ENCODE measurements around the gene RASSF8. TPM values are rescaled to one million over a fixed set of nuclear protein-coding genes. Genes with fewer than 3 reads are reported as not detected.

The RASSF8 gene
- total and polyA plus RNA-seq, 10 donors: 1.4 to 38.0 (median 10.9) TPM

- no peak overlapping the region for H3K27ac ChIP-seq
- intact Hi-C loops (cut with DNase I; ENCODE audit: low total_unique reads): no loop called here
- no peaks in the 10 kb centered on the region for H3K4me1 ChIP-seq
- H3K9me3 ChIP-seq: no peaks in the 10 kb centered on the region
- no peak for DNase-seq
- H3K36me3 ChIP-seq: no peaks in the 10 kb centered on the region
- H3K4me3 ChIP-seq: no peak overlapping the region
- no peaks in the 10 kb centered on the region for H3K27me3 ChIP-seq (replicated peaks in 1 of 7)
- TF ChIP-seq POLR2AphosphoS5 (IDR thresholded peaks at IDR 0.05) (no peak), POLR2A (IDR thresholded peaks at IDR 0.05) (no peak), CTCF (IDR thresholded peaks at IDR 0.05 in 8 of 11, conservative IDR thresholded peaks at IDR 0.05 in 3 of 11) (no peak)
- 30 to 82% (median 63%) methylated on average over 1 of the region's 1 CpG for WGBS, 5 donors
Measured at GRCh38 chr12:25940886-25941285, 17.6 kb upstream of the RASSF8 start.

- H3K9me3 ChIP-seq: no peaks in the 10 kb centered on the region
- no peak for DNase-seq
- H3K4me3 ChIP-seq: no peak overlapping the region
- TF ChIP-seq CTCF (IDR thresholded peaks at IDR 0.05 in 8 of 11, conservative IDR thresholded peaks at IDR 0.05 in 3 of 11) (no peak), POLR2AphosphoS5 (IDR thresholded peaks at IDR 0.05) (no peak), POLR2A (IDR thresholded peaks at IDR 0.05) (no peak)
- 72 to 94% (median 84%) methylated on average over 2 of the region's 2 CpGs for WGBS, 5 donors
- intact Hi-C loops (cut with DNase I; ENCODE audit: low total_unique reads): no loop called here
- H3K27me3 ChIP-seq (replicated peaks in 1 of 7): no peaks in the 10 kb centered on the region
- H3K4me1 ChIP-seq: no peaks in the 10 kb centered on the region
- no peak overlapping the region for H3K27ac ChIP-seq
- H3K36me3 ChIP-seq: no peaks in the 10 kb centered on the region
Measured at GRCh38 chr12:25942709-25943108, 15.8 kb upstream of the RASSF8 start.

- no peaks in the 10 kb centered on the region for H3K36me3 ChIP-seq
- intact Hi-C loops (cut with DNase I; ENCODE audit: low total_unique reads): no loop called here
- H3K27ac ChIP-seq: no peak overlapping the region
- DNase-seq: no peak
- TF ChIP-seq CTCF (IDR thresholded peaks at IDR 0.05 in 8 of 11, conservative IDR thresholded peaks at IDR 0.05 in 3 of 11) (no peak), POLR2AphosphoS5 (IDR thresholded peaks at IDR 0.05) (no peak), POLR2A (IDR thresholded peaks at IDR 0.05) (no peak)
- no peaks in the 10 kb centered on the region for H3K4me1 ChIP-seq
- H3K4me3 ChIP-seq: no peak overlapping the region
- H3K27me3 ChIP-seq (replicated peaks in 1 of 7): no peaks in the 10 kb centered on the region
- H3K9me3 ChIP-seq: no peaks in the 10 kb centered on the region
Measured at GRCh38 chr12:25943940-25944339, 14.5 kb upstream of the RASSF8 start.

- H3K4me3 ChIP-seq: no peak overlapping the region
- H3K27me3 ChIP-seq (replicated peaks in 1 of 7): no peaks in the 10 kb centered on the region
- no peak overlapping the region for H3K27ac ChIP-seq
- H3K36me3 ChIP-seq: no peaks in the 10 kb centered on the region
- TF ChIP-seq POLR2A (IDR thresholded peaks at IDR 0.05) (no peak), POLR2AphosphoS5 (IDR thresholded peaks at IDR 0.05) (no peak), CTCF (IDR thresholded peaks at IDR 0.05 in 8 of 11, conservative IDR thresholded peaks at IDR 0.05 in 3 of 11) (no peak)
- no peaks in the 10 kb centered on the region for H3K9me3 ChIP-seq
- WGBS, 5 donors: 86 to 94% (median 91%) methylated on average over 3 to 4 of the region's 4 CpGs
- intact Hi-C loops (cut with DNase I; ENCODE audit: low total_unique reads): no loop called here
- no peak for DNase-seq
- no peaks in the 10 kb centered on the region for H3K4me1 ChIP-seq
Measured at GRCh38 chr12:25949343-25949742, 9.1 kb upstream of the RASSF8 start.

All from spleen (tissue), 11 donors.